MM.1S (cell line): ENCODE data around the gene CCDC192.

Experiments used
- CTCF ChIP-seq: fragments of 300-600 bp; sonication (generic); IDR thresholded peaks from 2 replicates; pipeline ENCODE4 v1.5.1; 2016; ENCODE audit warnings: antibody characterized with exemption, low read length, mixed read lengths
- EZH2 ChIP-seq: fragments of 300-600 bp; sonication (generic); optimal IDR thresholded peaks from 2 replicates; pipeline ENCODE3; 2017; ENCODE audit warnings: low read depth, mild to moderate bottlenecking, antibody characterized with exemption, low read length, mixed read lengths
- EZH2phosphoT487 ChIP-seq: fragments of 300-600 bp; sonication (generic); IDR thresholded peaks from 2 replicates; pipeline ENCODE4 v1.6.1; 2018; ENCODE audit warnings: antibody characterized with exemption, low read length

DNA sequence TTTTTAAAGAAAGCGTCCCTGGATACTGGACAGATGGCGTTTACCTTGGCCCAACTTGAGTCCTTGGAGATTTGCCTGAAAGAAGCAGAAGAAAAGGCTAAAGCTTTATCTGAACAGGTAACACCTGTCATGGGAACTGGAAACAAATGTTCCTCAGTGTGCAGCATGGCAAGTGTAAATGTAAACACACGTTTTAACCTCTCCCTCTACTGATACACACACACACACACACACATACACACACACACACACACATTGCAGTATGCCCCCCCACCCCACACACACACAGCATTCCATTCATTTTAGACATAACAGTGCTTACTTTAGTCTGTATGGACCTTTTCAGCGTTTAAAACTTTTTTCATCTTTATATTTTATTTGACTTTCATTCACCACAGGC is 51.1 kb downstream of the CCDC192 start:
- TF ChIP-seq CTCF (no peak), EZH2phosphoT487 (no peak), EZH2 (no peak)
